ENCODE data around the gene WDSUB1. TPM values are rescaled to one million over a fixed set of nuclear protein-coding genes. Genes with fewer than 3 reads are reported as not detected.

The WDSUB1 gene
- total and polyA plus RNA-seq, 2 of the 4 experiments (the other 2 are of a cell fraction), result 4.8 to 5.2 TPM

DNA sequence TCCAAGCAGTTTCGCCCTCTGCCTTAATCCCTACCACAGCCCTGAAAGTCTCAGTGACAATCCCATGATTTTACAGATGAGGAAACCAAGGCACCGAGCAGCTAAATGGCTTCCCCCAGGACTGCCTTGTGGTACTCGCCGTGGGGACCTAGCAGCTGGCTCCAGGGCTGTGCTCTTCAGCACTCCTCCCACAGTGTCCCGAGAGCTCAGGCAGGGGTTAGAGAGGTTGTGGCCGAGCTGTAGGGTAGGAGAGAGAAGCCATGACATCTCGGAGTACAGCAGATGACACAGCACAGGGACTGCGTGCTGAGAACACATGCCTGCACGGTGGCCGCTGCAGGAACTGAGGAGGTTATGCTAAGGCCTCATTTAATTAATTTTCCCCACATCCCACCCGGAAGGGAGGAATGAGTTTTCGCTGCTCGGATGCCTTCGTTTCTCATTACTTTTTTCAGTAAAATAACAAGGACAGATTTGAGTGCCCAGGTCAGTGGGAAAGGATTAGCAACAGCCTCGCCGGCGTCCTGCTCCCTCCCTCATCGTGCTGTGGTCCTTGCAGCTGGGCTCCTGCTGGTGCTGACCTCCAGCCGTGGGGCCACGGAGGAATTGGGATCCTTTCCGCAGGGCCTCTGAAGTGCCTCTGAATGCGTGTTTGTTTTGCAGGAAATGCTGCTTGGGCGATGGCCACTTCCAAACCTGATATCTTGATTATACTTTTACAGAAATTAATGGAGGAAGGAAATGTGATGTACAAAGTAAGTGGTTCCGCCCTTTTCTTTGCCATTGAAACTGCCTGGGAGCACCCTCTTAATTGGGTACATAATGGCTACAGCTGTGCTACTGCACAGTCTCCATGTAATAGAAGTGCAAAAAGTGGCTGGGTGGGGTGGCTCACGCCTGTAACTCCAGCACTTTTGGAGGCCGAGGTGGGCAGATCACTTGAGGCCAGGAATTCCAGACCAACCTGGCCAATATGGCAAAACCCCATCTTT lies 61.2 kb downstream of the WDSUB1 start:
- no peak overlapping the region for H3K4ac ChIP-seq (ENCODE audit: low read depth, low read length)
- TF ChIP-seq, protein P1, sequence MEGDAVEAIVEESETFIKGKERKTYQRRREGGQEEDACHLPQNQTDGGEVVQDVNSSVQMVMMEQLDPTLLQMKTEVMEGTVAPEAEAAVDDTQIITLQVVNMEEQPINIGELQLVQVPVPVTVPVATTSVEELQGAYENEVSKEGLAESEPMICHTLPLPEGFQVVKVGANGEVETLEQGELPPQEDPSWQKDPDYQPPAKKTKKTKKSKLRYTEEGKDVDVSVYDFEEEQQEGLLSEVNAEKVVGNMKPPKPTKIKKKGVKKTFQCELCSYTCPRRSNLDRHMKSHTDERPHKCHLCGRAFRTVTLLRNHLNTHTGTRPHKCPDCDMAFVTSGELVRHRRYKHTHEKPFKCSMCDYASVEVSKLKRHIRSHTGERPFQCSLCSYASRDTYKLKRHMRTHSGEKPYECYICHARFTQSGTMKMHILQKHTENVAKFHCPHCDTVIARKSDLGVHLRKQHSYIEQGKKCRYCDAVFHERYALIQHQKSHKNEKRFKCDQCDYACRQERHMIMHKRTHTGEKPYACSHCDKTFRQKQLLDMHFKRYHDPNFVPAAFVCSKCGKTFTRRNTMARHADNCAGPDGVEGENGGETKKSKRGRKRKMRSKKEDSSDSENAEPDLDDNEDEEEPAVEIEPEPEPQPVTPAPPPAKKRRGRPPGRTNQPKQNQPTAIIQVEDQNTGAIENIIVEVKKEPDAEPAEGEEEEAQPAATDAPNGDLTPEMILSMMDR (conservative IDR thresholded peaks at IDR 0.05; ENCODE audit: low read depth, low read length), result no peak
- TF ChIP-seq, protein P2, sequence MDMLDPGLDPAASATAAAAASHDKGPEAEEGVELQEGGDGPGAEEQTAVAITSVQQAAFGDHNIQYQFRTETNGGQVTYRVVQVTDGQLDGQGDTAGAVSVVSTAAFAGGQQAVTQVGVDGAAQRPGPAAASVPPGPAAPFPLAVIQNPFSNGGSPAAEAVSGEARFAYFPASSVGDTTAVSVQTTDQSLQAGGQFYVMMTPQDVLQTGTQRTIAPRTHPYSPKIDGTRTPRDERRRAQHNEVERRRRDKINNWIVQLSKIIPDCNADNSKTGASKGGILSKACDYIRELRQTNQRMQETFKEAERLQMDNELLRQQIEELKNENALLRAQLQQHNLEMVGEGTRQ (IDR thresholded peaks at IDR 0.05; ENCODE audit: low read depth, low read length), result no peak
- TF ChIP-seq NFE2L2 (IDR thresholded peaks at IDR 0.05; ENCODE audit: low read depth, low read length), result no peak
- no peak for TF ChIP-seq BHLHE40 (IDR thresholded peaks at IDR 0.05; ENCODE audit: low read depth, low read length)
- TF ChIP-seq MXI1 (IDR thresholded peaks at IDR 0.05; ENCODE audit: borderline replicate concordance, low read depth, low read length), result no peak
- no peak for TF ChIP-seq CHD1 (IDR thresholded peaks at IDR 0.05; ENCODE audit: low read depth, low read length)
- TF ChIP-seq SMC3 (IDR thresholded peaks at IDR 0.05; ENCODE audit: low read depth, low read length), result no peak
- TF ChIP-seq RCOR1 (IDR thresholded peaks at IDR 0.05; ENCODE audit: insufficient replicate concordance, low read length), result no peak
- TF ChIP-seq RFX5 (IDR thresholded peaks at IDR 0.05; ENCODE audit: low read depth, low read length), result no peak
- TF ChIP-seq CEBPB (IDR thresholded peaks at IDR 0.05; ENCODE audit: low read depth, low read length), result no peak
- no peak for TF ChIP-seq MAZ (IDR thresholded peaks at IDR 0.05; ENCODE audit: borderline replicate concordance, low read depth, low read length)
- TF ChIP-seq MAFK (IDR thresholded peaks at IDR 0.05; ENCODE audit: low read depth, low read length), result no peak
- no peak for TF ChIP-seq ELK1 (IDR thresholded peaks at IDR 0.05; ENCODE audit: borderline replicate concordance, low read depth, low read length)
- no peak for TF ChIP-seq POLR2A (IDR thresholded peaks at IDR 0.05; ENCODE audit: low read depth, low read length)

More for the DNA sequence above, 61.2 kb downstream of the WDSUB1 start:
- no TSS peak for BruUV-seq (replicated peaks)
- H3K4me2 ChIP-seq (ENCODE audit: low read depth, low read length), result no peak overlapping the region
- H3K23ac ChIP-seq (ENCODE audit: low read depth, low read length), result no peak overlapping the region
- ChIA-PET CTCF (no interaction called here), POLR2A (ENCODE audit: unreplicated experiment) (no interaction called here)
- no peak for ATAC-seq (ENCODE audit: low read depth)
- no peak overlapping the region for H2BK15ac ChIP-seq (ENCODE audit: low read depth, low read length)
- no peak overlapping the region for H3K9ac ChIP-seq (ENCODE audit: low read depth, low read length)
- H4K8ac ChIP-seq (ENCODE audit: low read depth in 2 of 2, low read length in 2 of 2), result no peak overlapping the region
- no peaks in the 10 kb centered on the region for H3K4me1 ChIP-seq (ENCODE audit: control insufficient read depth, insufficient read depth, low read length)
- no peak overlapping the region for H2AK9ac ChIP-seq (replicated peaks; ENCODE audit: low read depth, low read length, poor library complexity)
- H3K4me3 ChIP-seq (ENCODE audit: insufficient read depth, low read depth, low read length), result no peak overlapping the region
- H4K91ac ChIP-seq (ENCODE audit: insufficient read depth, low read depth, low read length), result no peak overlapping the region
- no peaks in the 10 kb centered on the region for H3K9me3 ChIP-seq (ENCODE audit: control insufficient read depth, insufficient read depth, low read length)
- no peak overlapping the region for H2AFZ ChIP-seq (replicated peaks; ENCODE audit: low read length, poor library complexity)
- intact Hi-C loops (cut with micrococcal nuclease), result no loop called here
- no peaks in the 10 kb centered on the region; the same call in 1 of the 2 replicates for H4K20me1 ChIP-seq (ENCODE audit: insufficient read depth, low read length)
- no peak overlapping the region for H3K14ac ChIP-seq (replicated peaks; ENCODE audit: low read depth, low read length)
- H2AK5ac ChIP-seq (ENCODE audit: low read depth, low read length), result no peak overlapping the region
- H3K27me3 ChIP-seq (ENCODE audit: control insufficient read depth, insufficient read depth, low read length), result no peaks in the 10 kb centered on the region
- dilution Hi-C loops (cut with HindIII; ENCODE audit: low sequenced_read_pairs, unreplicated experiment), result no loop called here
- peaks cover 61% of the 10 kb centered on the region for H3K36me3 ChIP-seq (ENCODE audit: control insufficient read depth, insufficient read depth, low read length)
- H2BK5ac ChIP-seq (ENCODE audit: low read depth, low read length, poor library complexity, severe bottlenecking), result no peak overlapping the region
- H3K9me1 ChIP-seq (ENCODE audit: insufficient read depth, low read length), result peaks cover 5% of the 10 kb centered on the region; the same call in 1 of the 2 replicates
- no peak overlapping the region for H4K5ac ChIP-seq (ENCODE audit: low read depth, low read length)
- WGBS, 2 experiments (ENCODE audit: extremely low coverage in 2 of 2, insufficient read length in 1 of 2), result 100% methylated on average over 1 of the region's 26 CpGs; no CpG with 5 or more reads in 1 of the 2 experiments
- H3K56ac ChIP-seq (ENCODE audit: extremely low read depth, insufficient read depth, low read length), result no peak overlapping the region
- H2BK120ac ChIP-seq (ENCODE audit: low read depth, low read length), result no peak overlapping the region
- no peak overlapping the region for H3K18ac ChIP-seq (ENCODE audit: low read depth, low read length)
- no peak overlapping the region for H2BK20ac ChIP-seq (ENCODE audit: low read depth, low read length)
- no peak overlapping the region for H3K27ac ChIP-seq (ENCODE audit: insufficient read depth, low read length)
- DNase-seq, result no peak
- in situ Hi-C loops (cut with MboI; ENCODE audit: low sequenced_read_pairs), result no loop called here
- H3K79me1 ChIP-seq (ENCODE audit: low read depth in 1 of 2, low read length in 2 of 2), result no peaks in the 10 kb centered on the region; a peak in 1 of 4 replicates
